ENCODE measurements around the gene EFNA2. TPM values are rescaled to one million over a fixed set of nuclear protein-coding genes. Genes with fewer than 3 reads are reported as not detected.

Gene EFNA2
- 0.95 to 2.7 TPM (median 1.9 TPM) in 5 replicates for total RNA-seq (2022; extraction: Qiagen RNA extraction; ENCODE audit: low read depth)

DNA sequence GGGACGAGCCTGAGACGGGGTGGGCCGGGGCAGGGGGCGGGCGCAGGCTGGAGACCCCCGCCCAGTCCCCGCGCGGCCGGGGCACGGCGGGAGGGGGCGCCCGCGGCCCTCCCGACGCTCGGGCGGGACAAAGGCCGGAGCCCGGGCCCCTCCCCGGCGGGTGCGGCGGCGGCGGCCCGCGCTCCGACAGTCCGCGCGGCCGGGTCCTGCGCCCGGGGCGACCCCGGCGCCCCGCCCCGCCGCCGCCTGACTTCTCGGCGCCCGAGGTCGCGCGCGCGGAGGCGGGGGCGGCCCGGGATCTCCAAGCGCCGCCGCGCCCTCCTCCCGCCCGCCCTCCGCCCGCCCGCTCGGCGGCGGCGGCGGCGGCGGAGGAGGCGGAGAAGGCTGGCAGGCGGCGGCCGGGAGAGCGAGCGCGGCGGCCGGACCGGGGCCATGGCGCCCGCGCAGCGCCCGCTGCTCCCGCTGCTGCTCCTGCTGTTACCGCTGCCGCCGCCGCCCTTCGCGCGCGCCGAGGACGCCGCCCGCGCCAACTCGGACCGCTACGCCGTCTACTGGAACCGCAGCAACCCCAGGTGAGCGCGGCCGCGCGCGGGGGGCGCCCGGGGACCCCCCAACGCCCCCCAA, at the start of gene EFNA2:
Gene EFNA2 (plus strand): TSS at position 137 of the 624 bp plus-strand sequence. CDS start 296 bp downstream, at position 433.

DNA sequence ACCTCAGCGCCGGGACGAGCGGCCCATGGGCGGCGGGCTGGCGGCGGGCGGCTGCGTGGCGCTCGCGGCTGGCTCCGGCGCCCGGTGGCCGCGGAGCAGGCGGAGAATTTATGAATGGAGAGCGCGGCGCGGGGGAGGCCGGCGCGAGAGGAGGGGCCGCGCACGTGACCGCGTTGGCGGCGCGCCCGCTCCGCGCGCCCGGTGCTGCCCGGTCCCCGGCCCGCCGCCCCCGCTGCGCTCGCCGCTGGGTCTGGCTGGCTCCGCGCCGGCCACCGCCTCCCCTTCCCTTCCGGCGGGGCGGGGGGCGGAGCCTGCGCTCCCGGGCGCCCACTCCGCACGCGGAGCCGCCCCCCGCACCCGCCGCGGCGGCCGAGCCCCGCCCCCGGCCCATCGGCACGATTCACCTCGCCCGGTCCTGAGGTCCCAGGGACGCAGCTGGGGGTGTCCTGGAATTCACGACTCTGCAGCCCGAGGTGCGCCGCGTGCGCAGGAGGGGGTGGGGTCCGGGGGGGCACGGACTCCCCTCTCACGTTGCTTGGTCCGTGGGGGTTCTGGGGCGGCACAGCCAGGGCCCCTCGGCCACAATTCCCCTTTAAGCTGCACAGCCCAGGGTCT, 47.8 kb upstream of the EFNA2 start, which contains the start of gene CBARP:
Gene CBARP (minus strand): TSS at position 252 of the 615 bp plus-strand sequence. CDS start 1,905 bp downstream, outside the sequence.

DNA sequence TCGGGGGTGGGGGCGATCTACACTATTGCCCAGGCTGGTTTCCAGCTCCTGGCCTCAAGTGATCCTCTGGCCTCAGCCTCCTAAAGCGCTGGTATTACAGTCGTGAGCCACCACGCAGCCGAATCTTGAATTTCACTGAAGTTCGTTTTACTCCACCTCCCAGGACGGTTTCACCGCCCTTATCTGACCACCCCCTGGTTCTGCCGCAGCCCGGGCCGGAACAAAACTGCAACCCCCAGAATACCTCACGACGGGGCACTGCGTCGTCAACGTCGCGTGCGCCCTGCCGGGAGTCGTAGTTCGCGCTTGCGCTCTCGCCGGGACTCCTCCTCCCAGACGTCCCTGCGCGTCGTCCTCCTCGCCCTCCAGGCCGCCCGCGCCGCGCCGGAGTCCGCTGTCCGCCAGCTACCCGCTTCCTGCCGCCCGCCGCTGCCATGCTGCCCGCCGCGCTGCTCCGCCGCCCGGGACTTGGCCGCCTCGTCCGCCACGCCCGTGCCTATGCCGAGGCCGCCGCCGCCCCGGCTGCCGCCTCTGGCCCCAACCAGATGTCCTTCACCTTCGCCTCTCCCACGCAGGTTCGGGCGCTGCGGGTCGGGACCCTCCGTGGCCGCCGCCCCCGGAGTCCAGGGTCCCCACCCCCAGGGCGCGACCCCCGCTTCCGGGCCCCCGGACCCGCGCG, 44.1 kb upstream of the EFNA2 start, which contains the start of gene ATP5F1D:
Gene ATP5F1D (plus strand): TSS at position 335 of the 679 bp plus-strand sequence. CDS start 100 bp downstream, at position 435.

DNA sequence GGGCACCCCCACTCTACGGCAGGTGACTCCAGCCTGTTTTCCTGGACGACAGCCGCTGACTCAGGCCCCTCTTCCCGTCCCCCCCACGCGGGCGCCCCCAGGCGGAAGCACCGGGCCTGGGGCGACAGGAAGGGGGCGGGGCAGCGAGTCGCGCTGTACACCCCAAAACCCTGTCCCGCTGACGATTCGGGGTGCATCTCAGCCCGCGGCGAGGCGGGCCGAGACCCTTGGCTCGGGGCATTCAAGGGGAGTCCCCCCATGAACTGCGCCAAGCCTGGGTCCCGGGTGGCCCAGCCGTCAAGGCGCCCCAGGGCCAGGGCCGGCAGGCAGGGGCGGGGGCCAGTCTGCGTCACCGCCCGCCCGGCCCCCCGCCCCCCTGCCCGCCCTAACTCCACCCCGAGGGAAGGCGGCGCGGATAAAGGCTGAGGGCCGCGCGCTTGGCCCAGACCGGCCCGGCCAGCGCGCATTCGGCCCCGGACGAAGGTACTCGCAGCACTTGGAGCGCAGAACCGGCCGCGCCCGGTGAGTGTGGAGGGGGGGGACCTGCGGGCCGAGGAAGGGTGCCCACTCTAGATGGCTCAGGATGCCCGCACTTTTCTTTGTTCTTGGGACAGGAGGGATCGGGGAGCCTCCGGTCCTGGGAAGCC, 37.4 kb upstream of the EFNA2 start, which contains the start of gene MIDN:
Gene MIDN (plus strand): TSS at position 445 of the 647 bp plus-strand sequence. CDS start 1,714 bp downstream, outside the sequence.

DNA sequence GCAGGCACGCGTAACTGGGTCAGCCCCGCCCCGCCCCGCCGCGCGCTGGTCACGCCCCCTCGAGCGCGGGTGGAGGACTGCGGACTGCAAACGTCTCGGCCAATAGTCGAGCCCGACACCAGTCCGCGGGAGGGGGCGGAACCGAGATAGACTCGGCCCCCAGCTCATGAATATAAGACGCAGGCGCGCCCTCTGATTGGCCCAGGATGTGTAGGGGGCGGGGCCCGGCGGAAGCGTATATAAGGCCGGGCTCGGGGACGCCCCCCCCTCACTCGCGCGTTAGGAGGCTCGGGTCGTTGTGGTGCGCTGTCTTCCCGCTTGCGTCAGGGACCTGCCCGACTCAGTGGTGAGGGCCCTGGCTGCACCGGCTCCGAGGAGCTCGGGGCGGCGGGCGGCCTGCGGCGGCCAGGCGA, 16.6 kb upstream of the EFNA2 start, which contains the start of gene CIRBP:
Gene CIRBP (plus strand): TSS at position 268 of the 413 bp plus-strand sequence. CDS start 1,602 bp downstream, outside the sequence.

DNA sequence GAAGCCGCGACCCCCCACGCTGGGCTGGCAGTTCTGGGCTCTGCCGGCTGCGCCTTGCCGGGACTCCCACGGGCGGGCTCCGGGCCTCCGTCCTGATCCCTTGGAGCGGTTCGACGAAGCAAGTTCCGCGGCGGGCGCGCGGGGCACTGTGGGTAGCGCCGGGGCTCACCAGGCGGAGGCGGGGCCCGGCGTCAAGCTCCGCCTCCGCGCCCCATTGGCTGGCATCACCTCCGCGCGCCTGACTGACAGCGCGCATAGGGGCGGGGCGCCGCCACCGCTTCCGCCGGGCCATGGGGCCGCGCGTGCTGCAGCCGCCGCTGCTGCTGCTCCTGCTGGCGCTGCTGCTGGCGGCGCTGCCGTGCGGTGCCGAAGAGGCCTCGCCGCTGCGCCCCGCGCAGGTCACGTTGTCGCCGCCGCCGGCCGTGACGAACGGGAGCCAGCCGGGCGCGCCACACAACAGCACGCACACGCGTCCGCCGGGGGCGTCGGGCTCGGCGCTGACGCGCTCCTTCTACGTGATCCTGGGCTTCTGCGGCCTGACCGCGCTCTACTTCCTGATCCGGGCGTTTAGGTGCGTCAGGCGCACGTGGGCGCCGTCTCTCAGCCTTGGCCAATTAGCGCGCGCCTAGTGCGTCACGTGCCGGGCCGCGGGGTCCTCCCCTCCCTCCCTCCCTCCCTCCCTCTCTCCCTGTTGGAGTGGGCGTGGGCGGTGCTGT, 10.3 kb upstream of the EFNA2 start, which contains the start of gene FAM174C:
Gene FAM174C (plus strand): TSS at position 271 of the 716 bp plus-strand sequence. CDS start 20 bp downstream, at position 291.

Other genes starting within 250 kb of the EFNA2 start
- gene ABCA7, start 245.8 kb upstream of the EFNA2 start, total RNA-seq (2022; extraction: Qiagen RNA extraction; ENCODE audit: low read depth): 4.0 to 10.7 TPM (median 9.8 TPM) in 5 replicates
- gene ARHGAP45, start 218.7 kb upstream of the EFNA2 start, total RNA-seq (2022; extraction: Qiagen RNA extraction; ENCODE audit: low read depth): 0.93 to 2.5 TPM (median 2.2 TPM) in 5 replicates
- 201 to 251 TPM (median 240 TPM) in 5 replicates for gene POLR2E, start 190.5 kb upstream of the EFNA2 start, total RNA-seq (2022; extraction: Qiagen RNA extraction; ENCODE audit: low read depth)
- 417 to 514 TPM (median 483 TPM) in 5 replicates for gene GPX4, start 181.9 kb upstream of the EFNA2 start, total RNA-seq (2022; extraction: Qiagen RNA extraction; ENCODE audit: low read depth)
- gene SBNO2, start 111.6 kb upstream of the EFNA2 start, total RNA-seq (2022; extraction: Qiagen RNA extraction; ENCODE audit: low read depth): 27.5 to 47.3 TPM (median 43.9 TPM) in 5 replicates
- gene STK11, start 80.1 kb upstream of the EFNA2 start, total RNA-seq (2022; extraction: Qiagen RNA extraction; ENCODE audit: low read depth): 29.9 to 41.2 TPM (median 38.4 TPM) in 5 replicates
- gene CBARP, start 47.9 kb upstream of the EFNA2 start, total RNA-seq (2022; extraction: Qiagen RNA extraction; ENCODE audit: low read depth): 2.5 to 5.5 TPM (median 3.9 TPM) in 5 replicates
- 84.2 to 179 TPM (median 170 TPM) in 5 replicates for gene ATP5F1D, start 44.1 kb upstream of the EFNA2 start, total RNA-seq (2022; extraction: Qiagen RNA extraction; ENCODE audit: low read depth)
- gene MIDN, start 37.3 kb upstream of the EFNA2 start, total RNA-seq (2022; extraction: Qiagen RNA extraction; ENCODE audit: low read depth): 37.1 to 48.7 TPM (median 42.2 TPM) in 5 replicates
- gene CIRBP, start 16.5 kb upstream of the EFNA2 start, total RNA-seq (2022; extraction: Qiagen RNA extraction; ENCODE audit: low read depth): 89.7 to 185 TPM (median 104 TPM) in 5 replicates
- 49.3 to 93.2 TPM (median 86.5 TPM) in 5 replicates for gene FAM174C, start 10.3 kb upstream of the EFNA2 start, total RNA-seq (2022; extraction: Qiagen RNA extraction; ENCODE audit: low read depth)
- gene NDUFS7, start 98.0 kb downstream of the EFNA2 start, total RNA-seq (2022; extraction: Qiagen RNA extraction; ENCODE audit: low read depth): 64.5 to 83.8 TPM (median 67.2 TPM) in 5 replicates
- gene GAMT, start 115.7 kb downstream of the EFNA2 start, total RNA-seq (2022; extraction: Qiagen RNA extraction; ENCODE audit: low read depth): 23.9 to 43.1 TPM (median 40.5 TPM) in 5 replicates
- gene DAZAP1, start 121.7 kb downstream of the EFNA2 start, total RNA-seq (2022; extraction: Qiagen RNA extraction; ENCODE audit: low read depth): 85.0 to 111 TPM (median 101 TPM) in 5 replicates
- gene RPS15, start 152.5 kb downstream of the EFNA2 start, total RNA-seq (2022; extraction: Qiagen RNA extraction; ENCODE audit: low read depth): 1,330 to 2,073 TPM (median 1,926 TPM) in 5 replicates
- gene APC2, start 164.2 kb downstream of the EFNA2 start, total RNA-seq (2022; extraction: Qiagen RNA extraction; ENCODE audit: low read depth): 0.69 to 2.1 TPM (median 1.3 TPM) in 5 replicates
- 11.0 to 20.5 TPM (median 16.4 TPM) in 5 replicates for gene C19orf25, start 193.3 kb downstream of the EFNA2 start, total RNA-seq (2022; extraction: Qiagen RNA extraction; ENCODE audit: low read depth)
- 0.48 to 1.0 TPM (median 0.92 TPM) in 5 replicates for gene PCSK4, start 204.5 kb downstream of the EFNA2 start, total RNA-seq (2022; extraction: Qiagen RNA extraction; ENCODE audit: low read depth)
- gene REEP6, start 205.3 kb downstream of the EFNA2 start, total RNA-seq (2022; extraction: Qiagen RNA extraction; ENCODE audit: low read depth): 3.8 to 5.9 TPM (median 5.4 TPM) in 5 replicates
- gene ADAMTSL5, start 227.1 kb downstream of the EFNA2 start, total RNA-seq (2022; extraction: Qiagen RNA extraction; ENCODE audit: low read depth): 2.6 to 3.8 TPM (median 2.8 TPM) in 5 replicates
- gene PLK5, start 238.2 kb downstream of the EFNA2 start, total RNA-seq (2022; extraction: Qiagen RNA extraction; ENCODE audit: low read depth): not detected in 5 replicates

All from A549 treated with RU486 at 1 μM for 4 hours (cell line).